ENCODE data around the gene SPRY2.
"Not testable (repeated sequence)": the region's sequence is repeated elsewhere in the genome, so short reads cannot be mapped to it uniquely, and the experiment has no call there.

The SPRY2 gene

DNA sequence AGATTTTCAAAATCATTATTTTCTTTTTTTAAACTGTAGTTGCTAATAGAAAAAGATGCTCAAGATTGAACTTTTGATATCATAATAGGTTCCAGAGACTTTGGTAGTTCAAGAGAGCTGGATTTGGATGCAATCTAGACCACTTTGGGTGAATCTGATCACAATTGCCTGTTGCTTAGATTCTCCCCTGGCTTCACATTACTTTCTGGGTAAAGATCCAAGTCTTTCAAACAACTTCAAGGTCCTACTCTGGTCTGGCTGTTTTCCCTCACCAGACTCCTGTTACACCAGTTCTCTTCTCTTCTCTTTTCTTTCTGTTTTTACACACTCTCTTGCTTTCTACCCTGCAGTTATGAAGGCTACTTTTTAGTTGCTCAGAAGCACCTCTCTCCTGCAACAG lies 7.4 kb upstream of the SPRY2 start:
- DNase-seq = no peak

- no peak for DNase-seq
Observed at GRCh38 chr13:80345771-80346510, 5.0 kb upstream of the SPRY2 start.

DNA sequence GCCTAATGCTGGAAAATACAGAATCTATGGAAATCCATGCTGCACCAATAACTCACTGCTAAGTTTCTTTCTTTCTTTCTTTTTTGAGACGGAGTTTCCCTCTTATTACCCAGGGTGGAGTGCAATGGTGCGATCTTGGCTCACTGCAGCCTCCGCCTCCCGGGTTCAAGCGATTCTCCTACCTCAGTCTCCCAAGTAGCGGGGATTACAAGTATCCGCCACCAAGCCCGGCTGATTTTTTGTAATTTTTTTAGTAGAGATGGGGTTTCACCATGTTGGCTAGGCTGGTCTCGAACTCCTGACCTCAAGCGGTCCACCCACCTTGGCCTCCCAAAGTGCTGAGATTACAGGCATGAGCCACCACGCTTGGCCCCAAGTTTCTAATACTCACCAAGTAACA lies 3.1 kb upstream of the SPRY2 start:
- DNase-seq = not testable (repeated sequence)

DNA sequence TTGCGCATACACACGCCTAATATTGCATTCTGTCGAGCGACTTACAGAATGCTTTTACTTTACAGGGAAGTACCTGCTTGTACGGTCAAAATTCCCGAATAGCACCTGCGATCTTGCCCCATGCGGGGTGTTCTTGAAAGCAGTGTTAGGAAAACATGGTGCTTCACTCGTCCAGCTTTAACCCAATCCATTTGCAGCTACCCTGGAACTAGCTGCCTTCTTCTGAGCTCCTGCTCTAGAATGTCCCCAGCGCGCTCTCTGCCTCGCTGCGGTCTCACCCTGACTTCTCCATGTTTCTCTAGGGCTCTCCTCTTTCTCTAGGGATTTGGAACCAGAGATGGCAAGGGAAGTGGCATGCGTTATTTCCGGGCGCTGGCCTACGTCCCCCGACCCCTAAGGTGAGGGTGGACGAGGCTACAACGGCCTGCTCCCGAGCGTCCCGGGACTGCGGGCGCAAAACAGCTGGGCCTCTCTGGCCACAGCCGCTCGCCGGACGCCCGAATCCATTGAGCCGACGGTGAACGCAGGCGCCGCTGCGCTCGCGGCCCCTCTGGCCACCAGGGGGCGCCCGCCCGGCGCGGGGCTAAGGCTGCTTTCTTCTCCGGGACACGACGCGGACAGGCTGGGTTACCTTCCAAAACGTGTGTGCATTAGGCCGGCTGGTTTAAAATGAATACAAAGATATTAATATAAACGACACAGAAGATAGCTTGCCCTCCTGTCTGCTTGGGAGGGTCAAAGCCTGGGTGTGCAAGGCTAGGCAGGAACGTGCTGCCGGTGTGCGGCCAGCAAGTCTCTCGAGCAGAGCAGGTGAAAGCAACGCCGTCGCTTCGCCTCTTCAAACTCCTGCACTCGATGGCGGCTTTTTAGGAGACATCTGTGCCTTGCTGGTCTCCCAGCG lies 1.8 kb upstream of the SPRY2 start:
- DNase-seq = peak; percentile 35

DNA sequence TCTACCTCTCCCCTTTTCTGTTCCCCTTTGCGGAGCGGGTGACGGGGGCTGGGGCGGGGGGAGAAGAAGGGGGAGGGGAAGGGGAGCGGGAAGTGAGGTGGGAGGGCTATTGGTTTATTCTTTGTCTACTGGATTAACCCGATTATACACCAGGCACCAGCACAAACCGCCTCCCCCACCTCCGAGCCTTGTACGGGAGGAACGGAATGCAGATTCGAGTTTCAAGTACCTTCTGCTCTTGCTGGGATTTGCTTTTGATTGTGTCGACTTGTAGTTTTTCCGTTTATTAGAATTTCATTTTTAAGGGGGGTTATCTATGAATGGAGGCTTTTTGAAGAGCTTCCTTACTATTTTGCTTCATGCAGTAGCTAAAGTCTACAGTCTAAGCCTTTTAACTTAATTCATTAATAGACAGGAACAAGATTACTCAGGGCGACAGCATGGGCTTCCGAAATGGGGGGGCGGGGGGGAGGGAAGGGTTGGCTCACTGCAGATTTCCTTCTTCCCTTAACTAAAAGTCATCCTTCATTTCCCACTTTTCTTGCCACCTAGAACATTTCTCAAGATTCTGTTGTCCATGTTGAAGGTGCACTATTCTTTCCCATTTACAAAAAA lies 937 bp upstream of the SPRY2 start:
- no peak for DNase-seq

DNA sequence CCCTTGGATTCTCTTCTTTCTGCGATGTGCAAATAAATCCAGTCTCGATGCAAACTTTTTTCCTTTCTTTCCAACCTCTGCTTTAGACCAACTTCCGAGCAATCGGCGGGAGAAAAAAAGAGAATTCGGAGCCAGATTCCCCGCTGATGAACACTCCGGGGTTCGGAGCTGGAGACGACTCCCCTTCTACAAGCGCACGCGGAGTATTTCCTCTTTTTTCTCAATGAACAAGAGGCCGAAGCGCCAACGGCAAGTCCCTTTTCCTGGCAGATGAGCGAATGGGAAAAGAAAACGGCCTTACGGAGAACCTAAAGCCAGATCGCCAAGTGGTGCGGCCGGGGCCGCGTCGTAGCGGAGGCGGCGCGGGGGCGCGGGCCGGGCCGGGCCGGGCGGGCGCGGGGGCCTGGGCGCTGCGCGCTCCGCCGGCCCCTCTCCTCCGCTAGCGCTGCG lies 250 bp downstream of the SPRY2 start:
- DNase-seq = no peak

DNA sequence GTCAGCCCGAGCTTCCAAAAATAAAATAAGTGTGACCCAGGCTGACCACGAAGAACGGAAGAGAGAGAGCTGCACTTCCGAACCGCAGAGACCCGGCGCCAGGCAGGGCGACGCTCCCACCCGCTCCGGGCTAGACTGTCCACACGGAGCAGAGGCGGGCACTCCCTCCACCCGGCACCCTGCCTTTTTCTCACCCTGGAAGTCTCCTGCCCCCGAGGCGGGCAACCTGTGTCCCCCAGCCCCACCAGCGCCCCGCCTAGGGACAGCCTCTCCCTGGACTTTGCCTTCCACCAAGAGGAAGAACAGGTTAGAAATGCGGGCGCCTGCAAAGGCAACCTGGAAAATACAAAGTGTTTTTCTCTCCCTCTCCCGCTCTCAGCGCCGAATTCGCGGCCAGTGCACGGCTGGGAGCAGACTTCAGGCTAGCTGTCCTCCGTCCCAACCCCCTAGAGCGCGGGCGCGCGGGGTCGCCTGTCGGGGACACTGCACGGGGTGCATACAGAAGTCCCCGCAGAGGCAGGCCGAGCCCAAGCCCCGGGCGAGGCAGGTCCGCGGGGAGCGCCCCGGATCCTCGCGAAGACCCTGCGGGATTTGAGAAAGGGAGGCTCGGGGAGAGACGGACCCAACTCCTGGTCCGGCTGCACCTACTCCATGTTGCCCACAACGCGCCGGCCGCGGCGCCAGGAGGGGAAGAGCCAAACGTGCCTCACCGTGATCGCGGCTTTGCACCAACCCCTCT lies 845 bp downstream of the SPRY2 start:
- DNase-seq = no peak

DNA sequence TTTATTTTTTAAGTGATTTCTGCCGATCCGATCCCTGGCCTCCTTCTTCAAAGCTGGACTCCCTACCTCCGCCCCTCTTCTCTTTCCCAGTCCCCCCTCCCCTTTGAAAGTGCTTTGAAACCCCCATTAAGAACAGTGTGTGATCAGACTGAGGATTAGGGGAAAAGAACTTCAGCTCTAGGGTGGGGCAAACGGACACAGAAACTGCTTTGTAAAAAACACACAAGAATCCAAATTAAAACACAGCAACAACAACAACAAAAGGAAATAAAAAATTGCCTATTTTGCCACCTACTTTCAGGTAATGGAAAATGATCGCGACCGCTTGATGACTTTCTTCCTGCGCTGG lies 1.4 kb downstream of the SPRY2 start:
- no peak for DNase-seq

GRCh38 chr13:80338781-80339562 lies 2.0 kb downstream of the SPRY2 start:
- no peak for DNase-seq

DNA sequence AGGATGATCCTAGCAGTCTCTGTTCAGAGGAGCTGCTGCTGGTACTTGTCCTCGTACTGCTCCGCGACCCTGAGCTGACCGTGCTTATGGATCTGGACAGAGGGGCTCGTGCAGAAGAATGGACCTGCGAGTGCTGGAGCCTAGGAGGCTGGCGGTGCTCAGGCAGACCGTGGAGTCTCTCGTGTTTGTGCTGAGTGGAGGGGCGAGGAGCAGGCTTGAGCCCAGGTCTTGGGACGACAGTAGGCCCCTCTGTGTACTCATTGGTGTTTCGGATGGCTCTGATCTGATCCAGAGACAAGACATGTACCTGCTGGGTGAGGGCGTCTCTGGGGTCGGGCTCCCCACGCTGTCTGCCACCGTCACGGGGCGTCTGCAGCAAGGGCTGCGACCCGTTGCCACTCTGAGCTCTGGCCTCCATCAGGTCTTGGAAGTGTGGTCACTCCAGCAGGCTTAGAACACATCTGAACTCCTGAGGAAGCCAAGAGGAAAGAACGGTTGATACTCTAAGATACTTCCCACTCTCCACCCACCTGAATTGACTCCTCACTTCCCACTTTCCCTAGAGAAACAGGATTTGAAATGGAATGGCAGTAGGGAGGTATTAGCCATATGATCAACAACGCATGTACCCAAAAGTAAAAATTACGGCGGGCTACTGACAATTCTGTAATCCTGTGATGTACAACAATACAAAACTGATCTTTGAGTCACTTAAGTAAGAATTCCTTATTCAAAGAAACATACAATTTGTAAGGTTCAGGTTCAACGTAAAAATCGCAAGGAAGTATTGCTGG lies 3.4 kb downstream of the SPRY2 start:
- no peak for DNase-seq

DNA sequence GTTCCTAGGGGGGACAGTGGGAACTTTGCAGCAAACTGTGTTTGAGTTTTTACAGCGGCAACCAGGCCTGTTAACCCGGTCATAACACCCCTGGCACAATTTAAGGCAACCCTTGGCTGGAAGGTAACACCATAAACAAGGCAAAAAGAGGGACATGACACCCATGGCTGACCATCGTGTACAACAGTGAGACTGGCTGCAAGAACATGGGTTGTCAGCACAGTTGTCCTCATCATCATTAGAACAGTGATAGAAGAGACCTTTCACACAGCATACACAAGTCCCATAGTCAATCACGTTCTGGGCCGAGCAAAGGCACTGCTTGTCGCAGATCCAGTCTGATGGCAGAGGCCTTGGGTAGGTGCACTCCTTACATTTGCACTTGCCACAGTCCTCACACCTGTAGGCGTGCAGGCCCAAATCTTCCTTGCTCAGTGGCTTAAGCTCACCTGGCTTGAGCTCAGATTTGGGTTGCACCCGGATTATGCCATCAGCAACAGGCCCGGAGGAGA lies 4.1 kb downstream of the SPRY2 start:
- DNase-seq = no peak

DNA sequence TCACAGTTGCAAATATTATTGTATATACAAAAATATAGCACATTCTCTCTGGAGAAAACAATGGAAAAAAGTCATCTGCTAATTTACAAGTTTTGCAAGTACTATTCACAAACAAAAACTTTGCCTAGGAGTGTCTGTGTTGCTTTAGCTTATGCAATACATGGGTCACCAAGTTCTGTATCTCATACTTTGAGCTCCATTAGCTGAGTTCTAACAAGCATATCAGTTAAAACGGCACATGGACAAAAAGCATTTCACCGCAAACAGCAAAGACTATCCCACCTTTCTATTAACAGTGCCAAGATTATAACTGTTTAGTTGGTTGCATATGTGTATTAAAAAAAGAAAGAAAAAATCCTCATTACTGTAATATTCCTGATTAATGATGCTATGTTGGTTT lies 4.6 kb downstream of the SPRY2 start:
- no peak for DNase-seq

GRCh38 chr13:80334597-80335260 lies 6.2 kb downstream of the SPRY2 start:
- DNase-seq = no peak

GRCh38 chr13:80331984-80332383 lies 8.9 kb downstream of the SPRY2 start:
- no peak for DNase-seq

GRCh38 chr13:80329250-80329649 lies 11.7 kb downstream of the SPRY2 start:
- DNase-seq = no peak

DNA sequence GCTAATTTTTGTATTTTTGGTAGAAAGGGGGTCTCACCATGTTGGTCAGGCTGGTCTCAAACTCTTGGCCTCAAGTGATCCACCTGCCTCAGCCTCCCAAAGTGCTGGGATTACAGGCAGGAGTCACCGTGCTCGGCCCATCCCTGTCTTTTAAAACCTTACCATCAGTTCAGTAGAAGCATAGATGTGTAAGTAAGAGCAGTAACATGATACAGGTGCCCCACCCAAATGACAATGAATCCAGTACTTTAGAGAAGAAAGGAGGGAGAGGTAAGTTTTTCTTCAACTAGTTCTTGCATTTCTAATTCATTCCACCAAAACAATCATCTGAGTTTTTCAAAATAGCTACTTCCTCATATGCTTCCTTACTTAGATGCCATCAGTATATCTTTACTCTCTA lies 21.9 kb downstream of the SPRY2 start:
- no peak for DNase-seq

GRCh38 chr13:80314711-80315653 lies 25.9 kb downstream of the SPRY2 start:
- DNase-seq = no peak

- DNase-seq = no peak
Observed at GRCh38 chr13:80313668-80314256, 27.2 kb downstream of the SPRY2 start.

- no peak for DNase-seq
Observed at GRCh38 chr13:80312967-80313366, 28.0 kb downstream of the SPRY2 start.

Measured in GDM1 (cell line).